Astrocyte (in vitro differentiated cells and primary cell): ENCODE measurements around the gene PAQR6. TPM values are rescaled to one million over a fixed set of nuclear protein-coding genes. Genes with fewer than 3 reads are reported as not detected.

Experiments used
- DNase-seq: peaks from one replicate; pipeline ENCODE4 v3.0.0-alpha.2; 2010; ENCODE audit warnings: low read depth
- FAIRE-seq: peaks from 2 replicates; lab custom pipeline; 2011; peaks lifted over from hg19 to GRCh38; lab: Jason Lieb, UNC
- H2AFZ ChIP-seq: 2 replicates; pipeline ENCODE4 v1.6.0; 2012; ENCODE audit warnings: low read depth, low read length, inconsistent platforms
- H3K27ac ChIP-seq: 2 replicates; pipeline ENCODE4 v1.5.1; 2011; ENCODE audit warnings: low read depth, low read length, inconsistent platforms
- H3K27me3 ChIP-seq: 2 replicates; pipeline ENCODE4 v1.6.0; 2011; ENCODE audit warnings: low read length, inconsistent platforms; ENCODE audit not compliant: insufficient read depth
- H3K36me3 ChIP-seq: 2 replicates; pipeline ENCODE4 v1.5.1; 2011; ENCODE audit warnings: low read length, inconsistent platforms; ENCODE audit not compliant: insufficient read depth
- H3K4me1 ChIP-seq: 2 replicates; pipeline ENCODE4 v1.5.1; 2011; ENCODE audit warnings: low read length, inconsistent platforms; ENCODE audit not compliant: insufficient read depth
- H3K4me2 ChIP-seq: 2 replicates; pipeline ENCODE4 v1.6.0; 2012; ENCODE audit warnings: low read length, inconsistent platforms
- H3K4me3 ChIP-seq: 2 replicates; pipeline ENCODE4 v1.5.1; 2011; ENCODE audit warnings: low read depth, mild to moderate bottlenecking, low read length, inconsistent platforms; ENCODE audit not compliant: insufficient read depth
- H3K79me2 ChIP-seq: 2 replicates; pipeline ENCODE4 v1.6.0; 2012; ENCODE audit warnings: mild to moderate bottlenecking, low read length, inconsistent platforms; ENCODE audit not compliant: insufficient read depth
- H3K9ac ChIP-seq: 2 replicates; pipeline ENCODE4 v1.6.0; 2012; ENCODE audit warnings: mild to moderate bottlenecking, low read length, inconsistent platforms
- H3K9me3 ChIP-seq: 2 replicates; pipeline ENCODE4 v1.5.1; 2012; ENCODE audit warnings: low read depth, mild to moderate bottlenecking, low read length, inconsistent platforms; ENCODE audit not compliant: insufficient read depth
- H4K20me1 ChIP-seq: 2 replicates; pipeline ENCODE4 v1.6.0; 2012; ENCODE audit warnings: low read length, inconsistent platforms; ENCODE audit not compliant: insufficient read depth
- H3K27ac Mint-ChIP-seq: one replicate; pipeline ENCODE4 v1.8.0; 2021; ENCODE audit warnings: mild to moderate bottlenecking, mixed read lengths; ENCODE audit not compliant: unreplicated experiment
- H3K27me3 Mint-ChIP-seq: one replicate; pipeline ENCODE4 v1.8.0; 2021; ENCODE audit warnings: low read depth, mixed read lengths; ENCODE audit not compliant: unreplicated experiment
- H3K36me3 Mint-ChIP-seq: one replicate; pipeline ENCODE4 v1.8.0; 2021; ENCODE audit warnings: low read depth, mixed read lengths; ENCODE audit not compliant: unreplicated experiment
- H3K4me1 Mint-ChIP-seq: one replicate; pipeline ENCODE4 v1.8.0; 2021; ENCODE audit warnings: low read depth, mixed read lengths; ENCODE audit not compliant: unreplicated experiment
- H3K4me3 Mint-ChIP-seq: one replicate; pipeline ENCODE4 v1.8.0; 2021; ENCODE audit warnings: mild to moderate bottlenecking, moderate library complexity, mixed read lengths; ENCODE audit not compliant: unreplicated experiment
- H3K9me3 Mint-ChIP-seq: one replicate; pipeline ENCODE4 v1.8.0; 2021; ENCODE audit warnings: mild to moderate bottlenecking, mixed read lengths; ENCODE audit not compliant: unreplicated experiment
- EZH2 ChIP-seq: IDR thresholded peaks from 2 replicates; pipeline ENCODE4 v1.6.1; 2012; ENCODE audit warnings: mild to moderate bottlenecking, low read length, inconsistent platforms; ENCODE audit not compliant: insufficient read depth
- total RNA-seq: library from RNA; stranded (reverse); gene quantifications from 2 replicates; pipeline ENCODE4 v1.2.1, GENCODE V29; 2021
- TF ChIP-seq, protein P1 (sequence below): IDR thresholded peaks from 2 replicates; pipeline ENCODE4 v1.5.1; 2011; ENCODE audit warnings: low read depth, mild to moderate bottlenecking, inconsistent platforms, low read length, moderate library complexity; ENCODE audit not compliant: insufficient read depth

The PAQR6 gene
- total RNA-seq, 1 donor from 2014 or later, result 7.2 TPM

DNA sequence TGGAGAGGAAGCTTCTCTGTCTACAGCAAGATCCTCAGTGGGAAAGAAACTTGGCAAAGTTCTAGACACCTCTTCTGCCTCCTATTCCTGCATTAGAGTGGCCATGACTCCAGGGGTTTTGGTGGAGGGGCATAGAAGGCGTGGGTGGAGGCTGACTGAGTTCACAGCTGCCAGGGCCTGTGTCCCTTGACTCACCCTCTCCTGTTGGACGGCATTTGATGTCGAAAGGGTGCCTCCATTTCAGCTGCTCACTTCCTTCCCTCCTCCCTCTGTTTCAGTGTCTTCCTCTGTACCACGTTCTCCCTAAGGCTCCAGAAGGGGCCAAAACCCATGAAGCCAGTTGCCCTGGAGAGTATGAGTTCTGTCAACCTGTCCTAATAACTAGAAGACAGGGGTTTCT, 36.9 kb upstream of the PAQR6 start:
- TF ChIP-seq, protein P1, sequence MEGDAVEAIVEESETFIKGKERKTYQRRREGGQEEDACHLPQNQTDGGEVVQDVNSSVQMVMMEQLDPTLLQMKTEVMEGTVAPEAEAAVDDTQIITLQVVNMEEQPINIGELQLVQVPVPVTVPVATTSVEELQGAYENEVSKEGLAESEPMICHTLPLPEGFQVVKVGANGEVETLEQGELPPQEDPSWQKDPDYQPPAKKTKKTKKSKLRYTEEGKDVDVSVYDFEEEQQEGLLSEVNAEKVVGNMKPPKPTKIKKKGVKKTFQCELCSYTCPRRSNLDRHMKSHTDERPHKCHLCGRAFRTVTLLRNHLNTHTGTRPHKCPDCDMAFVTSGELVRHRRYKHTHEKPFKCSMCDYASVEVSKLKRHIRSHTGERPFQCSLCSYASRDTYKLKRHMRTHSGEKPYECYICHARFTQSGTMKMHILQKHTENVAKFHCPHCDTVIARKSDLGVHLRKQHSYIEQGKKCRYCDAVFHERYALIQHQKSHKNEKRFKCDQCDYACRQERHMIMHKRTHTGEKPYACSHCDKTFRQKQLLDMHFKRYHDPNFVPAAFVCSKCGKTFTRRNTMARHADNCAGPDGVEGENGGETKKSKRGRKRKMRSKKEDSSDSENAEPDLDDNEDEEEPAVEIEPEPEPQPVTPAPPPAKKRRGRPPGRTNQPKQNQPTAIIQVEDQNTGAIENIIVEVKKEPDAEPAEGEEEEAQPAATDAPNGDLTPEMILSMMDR, result no peak
- TF ChIP-seq EZH2, result no peak
- Histone ChIP-seq H3K27me3 (no peaks in the 10 kb centered on the region), H3K9me3 (no peaks in the 10 kb centered on the region), H3K27ac (no peak overlapping the region), H3K79me2 (peaks cover 35% of the 10 kb centered on the region), H2AFZ (no peak overlapping the region), H4K20me1 (peaks cover 25% of the 10 kb centered on the region), H3K9ac (no peak overlapping the region), H3K4me1 (peaks cover 17% of the 10 kb centered on the region), H3K4me2 (no peak overlapping the region), H3K4me3 (no peak overlapping the region), H3K36me3 (no peaks in the 10 kb centered on the region)
- DNase-seq (no peak), FAIRE-seq (no peak)
- Mint-ChIP-seq H3K9me3 (no peaks in the 10 kb centered on the region), H3K36me3 (peaks cover 7% of the 10 kb centered on the region), H3K4me3 (peak overlapping the region; percentile 34), H3K4me1 (peaks cover 17% of the 10 kb centered on the region), H3K27ac (no peak overlapping the region), H3K27me3 (no peaks in the 10 kb centered on the region)

DNA sequence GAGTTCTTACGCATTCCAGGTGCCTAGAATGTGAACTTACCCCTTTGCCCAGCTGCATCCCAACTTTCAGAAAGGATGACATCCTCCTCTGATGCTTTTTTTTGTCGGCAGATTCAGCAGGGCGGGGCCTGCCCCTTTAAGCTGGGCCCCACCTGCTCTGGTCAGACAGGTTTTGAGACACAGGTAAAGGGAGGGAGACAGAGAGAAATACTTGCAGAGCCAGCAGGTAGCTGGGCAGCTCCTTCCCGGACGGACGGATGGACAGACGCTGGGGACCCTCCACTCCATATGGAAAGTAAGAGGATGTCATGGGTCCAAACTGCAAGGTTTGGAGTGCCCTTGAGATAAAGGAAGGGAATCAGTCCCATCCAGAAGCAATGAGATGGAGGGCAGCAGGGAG, 36.3 kb upstream of the PAQR6 start, which contains the start of gene TMEM79:
Gene TMEM79, plus strand, starts transcription at position 214 of the 400 bp plus-strand sequence. CDS start 902 bp downstream, outside the sequence.
- Histone ChIP-seq H3K4me3 (peak within 1 kb of the TSS; percentile 87), H4K20me1 (peaks cover 31% of the 10 kb centered on the region), H3K36me3 (no peaks in the 10 kb centered on the region), H3K79me2 (peaks cover 42% of the 10 kb centered on the region), H2AFZ (peak within 1 kb of the TSS; percentile 83), H3K9ac (peak within 1 kb of the TSS; percentile 96), H3K9me3 (no peaks in the 10 kb centered on the region), H3K27ac (peak within 1 kb of the TSS; percentile 80), H3K4me2 (peak within 1 kb of the TSS; percentile 97), H3K4me1 (peaks cover 17% of the 10 kb centered on the region), H3K27me3 (no peaks in the 10 kb centered on the region)
- DNase-seq (no peak), FAIRE-seq (no peak)
- H3K36me3 Mint-ChIP-seq, result peaks cover 5% of the 10 kb centered on the region
- peak within 1 kb of the TSS; percentile 94 for H3K4me3 Mint-ChIP-seq
- peaks cover 17% of the 10 kb centered on the region for H3K4me1 Mint-ChIP-seq
- H3K9me3 Mint-ChIP-seq, result no peaks in the 10 kb centered on the region
- no peak for TF ChIP-seq EZH2
- TF ChIP-seq, protein P1, result no peak
- H3K27ac Mint-ChIP-seq, result peak within 1 kb of the TSS; percentile 88
- H3K27me3 Mint-ChIP-seq, result no peaks in the 10 kb centered on the region

DNA sequence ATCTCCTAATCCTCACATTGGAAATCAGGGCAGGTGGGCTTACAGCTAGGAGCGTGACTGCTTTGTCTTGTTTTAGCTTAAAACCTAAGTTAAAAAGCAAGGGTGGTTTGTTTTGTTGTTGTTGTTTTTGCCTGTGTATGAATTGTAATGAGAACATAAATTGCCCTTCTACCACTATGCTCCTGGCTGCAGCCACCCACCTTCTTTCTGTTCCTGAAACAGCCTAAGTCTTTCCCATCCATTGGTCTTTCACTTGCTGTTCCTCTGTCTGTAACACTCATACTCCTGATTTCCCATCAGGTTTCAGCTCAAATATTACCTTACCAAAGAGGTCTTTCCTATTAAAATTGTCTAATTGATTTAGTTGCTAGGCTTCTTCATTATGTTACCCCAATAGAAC, 35.7 kb upstream of the PAQR6 start:
- TF ChIP-seq EZH2, result no peak
- TF ChIP-seq, protein P1, result no peak
- H3K27ac ChIP-seq, result peak overlapping the region; percentile 80
- no peaks in the 10 kb centered on the region for H3K9me3 ChIP-seq
- Mint-ChIP-seq H3K4me3 (peak overlapping the region; percentile 94), H3K27me3 (no peaks in the 10 kb centered on the region), H3K27ac (peak overlapping the region; percentile 88), H3K36me3 (peaks cover 1% of the 10 kb centered on the region), H3K9me3 (no peaks in the 10 kb centered on the region), H3K4me1 (peaks cover 17% of the 10 kb centered on the region)
- peaks cover 17% of the 10 kb centered on the region for H3K4me1 ChIP-seq
- no peak for FAIRE-seq
- H3K4me2 ChIP-seq, result peak overlapping the region; percentile 97
- H3K9ac ChIP-seq, result peak overlapping the region; percentile 96
- H4K20me1 ChIP-seq, result peaks cover 37% of the 10 kb centered on the region
- no peak for DNase-seq
- peaks cover 47% of the 10 kb centered on the region for H3K79me2 ChIP-seq
- H3K4me3 ChIP-seq, result peak overlapping the region; percentile 87
- H3K27me3 ChIP-seq, result no peaks in the 10 kb centered on the region
- H2AFZ ChIP-seq, result peak overlapping the region; percentile 83
- peaks cover 4% of the 10 kb centered on the region for H3K36me3 ChIP-seq
